CD14-positive monocyte (primary cell): ENCODE data around the gene SPAG16. TPM values are rescaled to one million over a fixed set of nuclear protein-coding genes. Genes with fewer than 3 reads are reported as not detected.

ENCODE experiments used
- DNase-seq, 3 donors: peaks; one replicate each; pipeline ENCODE4 v3.0.0-alpha.2; 2011 to 2022
- H2AFZ ChIP-seq: 2 replicates; pipeline ENCODE4 v1.6.0; 2012; ENCODE audit warnings: mild to moderate bottlenecking, low read depth, low read length, inconsistent platforms; ENCODE audit not compliant: insufficient read depth, poor library complexity, severe bottlenecking
- H3K27ac ChIP-seq, 2 donors: 1 replicate in 1 of 2; 2 replicates in 1 of 2; pipeline ENCODE4 v1.5.1; 2012 to 2013; ENCODE audit warnings: low read length in 2 of 2, control low read depth in 1 of 2, inconsistent platforms in 1 of 2, low read depth in 1 of 2, mild to moderate bottlenecking in 1 of 2
- H3K27me3 ChIP-seq, 2 donors: one replicate each; pipeline versions ENCODE4 v1.6.0 to v1.6.1; 2011 to 2013; ENCODE audit warnings: low read length in 2 of 2; ENCODE audit not compliant: control insufficient read depth in 2 of 2, insufficient read depth in 2 of 2
- H3K36me3 ChIP-seq, 2 donors: replicated peaks in 1 of 2; 1 replicate in 1 of 2; 2 replicates in 1 of 2; pipeline versions ENCODE4 v1.5.1 to v1.6.1; 2012 to 2013; ENCODE audit warnings: low read length in 2 of 2, control low read depth in 1 of 2, inconsistent platforms in 1 of 2, mild to moderate bottlenecking in 1 of 2; ENCODE audit not compliant: insufficient read depth in 2 of 2, control insufficient read depth in 1 of 2
- H3K4me1 ChIP-seq, 2 donors: 1 replicate in 1 of 2; 2 replicates in 1 of 2; pipeline versions ENCODE4 v1.5.1 to v1.6.1; 2012 to 2013; ENCODE audit warnings: low read length in 2 of 2, control low read depth in 1 of 2, inconsistent platforms in 1 of 2, mild to moderate bottlenecking in 1 of 2, moderate library complexity in 1 of 2; ENCODE audit not compliant: insufficient read depth in 2 of 2, control insufficient read depth in 1 of 2
- H3K4me2 ChIP-seq: replicated peaks from 2 replicates; pipeline ENCODE3; 2012; ENCODE audit warnings: low read length, moderate library complexity, mild to moderate bottlenecking; ENCODE audit not compliant: poor library complexity, severe bottlenecking; ENCODE audit errors: extremely low read depth
- H3K4me3 ChIP-seq, 3 experiments: fragments of 200-600 bp in 1 of 3; sonication (generic) in 1 of 3; replicated peaks in 1 of 3; 1 replicate in 2 of 3; 2 replicates in 1 of 3; pipeline ENCODE4 v1.5.1; 2011 to 2013; ENCODE audit warnings: low read length in 3 of 3, mild to moderate bottlenecking in 3 of 3, control low read depth in 2 of 3, low read depth in 2 of 3, inconsistent platforms in 1 of 3, moderate library complexity in 1 of 3
- H3K79me2 ChIP-seq: 2 replicates; pipeline ENCODE4 v1.6.0; 2012; ENCODE audit warnings: mild to moderate bottlenecking, control low read depth, inconsistent platforms, low read length, moderate library complexity; ENCODE audit not compliant: insufficient read depth
- H3K9ac ChIP-seq: 2 replicates; pipeline ENCODE4 v1.6.0; 2017; ENCODE audit warnings: low read length, mild to moderate bottlenecking; ENCODE audit not compliant: insufficient read depth, poor library complexity, severe bottlenecking
- H3K9me3 ChIP-seq, 2 donors: replicated peaks in 1 of 2; 1 replicate in 1 of 2; 2 replicates in 1 of 2; pipeline versions ENCODE4 v1.5.1 to v1.6.1; 2012 to 2013; ENCODE audit warnings: low read length in 2 of 2, control low read depth in 1 of 2; ENCODE audit not compliant: control insufficient read depth in 1 of 2, insufficient read depth in 1 of 2
- H4K20me1 ChIP-seq: 2 replicates; pipeline ENCODE4 v1.6.0; 2012; ENCODE audit warnings: mild to moderate bottlenecking, low read length, control low read depth, moderate library complexity; ENCODE audit not compliant: insufficient read depth
- H3K27ac Mint-ChIP-seq, 7 donors: one replicate each; pipeline ENCODE4 v1.8.0; 2020; ENCODE audit warnings: mild to moderate bottlenecking in 7 of 7, mixed read lengths in 7 of 7, moderate library complexity in 6 of 7, inconsistent platforms in 2 of 7
- H3K27me3 Mint-ChIP-seq, 3 donors: one replicate each; pipeline ENCODE4 v1.8.0; 2021 to 2022; ENCODE audit warnings: low read depth in 3 of 3, mild to moderate bottlenecking in 3 of 3, mixed read lengths in 3 of 3, moderate library complexity in 3 of 3, inconsistent platforms in 1 of 3
- H3K36me3 Mint-ChIP-seq, 2 donors: one replicate each; pipeline ENCODE4 v1.8.0; 2020; ENCODE audit warnings: mixed read lengths in 2 of 2, inconsistent platforms in 1 of 2, mild to moderate bottlenecking in 1 of 2
- H3K4me1 Mint-ChIP-seq: one replicate; pipeline ENCODE4 v1.8.0; 2020; ENCODE audit warnings: mild to moderate bottlenecking, mixed read lengths
- H3K4me3 Mint-ChIP-seq, 2 donors: one replicate each; pipeline ENCODE4 v1.8.0; 2020; ENCODE audit warnings: mild to moderate bottlenecking in 2 of 2, mixed read lengths in 2 of 2, moderate library complexity in 1 of 2
- H3K9me3 Mint-ChIP-seq, 7 donors: one replicate each; pipeline ENCODE4 v1.8.0; 2020 to 2022; ENCODE audit warnings: mixed read lengths in 7 of 7, mild to moderate bottlenecking in 6 of 7, moderate library complexity in 6 of 7, inconsistent platforms in 2 of 7
- WGBS: methylation state at CpG from one replicate; pipeline ENCODE4 v1.1.5; 2013; ENCODE audit warnings: missing lambda C conversion rate; ENCODE audit not compliant: insufficient coverage; 5-methylcytosine and 5-hydroxymethylcytosine counted together
- intact Hi-C, 2 donors: fragments of 100-400 bp; cut with micrococcal nuclease; formaldehyde crosslinking; loops; one replicate each; pipeline versions ENCODE4 v1.15.0 to v1.15.1; 2023
- polyA plus RNA-seq, 3 donors: library from polyadenylated mRNA; depleted of rRNA in 1 of 3; unstranded in 2 of 3; stranded (reverse) in 1 of 3; fragments of 300-500 nt in 2 of 3; fragments of >200 nt in 1 of 3; fragmentation: Illumina TruSeq in 2 of 3; gene quantifications; 1 replicate in 2 of 3; 2 replicates in 1 of 3; pipeline ENCODE4 v1.2.3, GENCODE V29; 2012 to 2021
- TF ChIP-seq, protein P1 (sequence below): fragments of 200-600 bp; IDR thresholded peaks from one replicate; pipeline ENCODE4 v1.8.0; 2022; ENCODE audit warnings: antibody characterized with exemption, mild to moderate bottlenecking

SPAG16 gene
- polyA plus RNA-seq, 3 donors: 0.12 to 0.30 TPM; not detected in 1

- Histone ChIP-seq H3K27ac (no peak overlapping the region), H4K20me1 (no peaks in the 10 kb centered on the region), H3K27me3 (no peaks in the 10 kb centered on the region), H3K79me2 (no peaks in the 10 kb centered on the region), H3K9ac (no peak overlapping the region), H3K4me3 (no peak overlapping the region), H3K4me2 (no peak overlapping the region), H3K4me1 (no peaks in the 10 kb centered on the region), H3K9me3 (no peaks in the 10 kb centered on the region), H3K36me3 (no peaks in the 10 kb centered on the region), H2AFZ (no peak overlapping the region)
- no peaks in the 10 kb centered on the region for H3K4me1 Mint-ChIP-seq
- WGBS: 80% methylated on average over 1 of the region's 2 CpGs
- intact Hi-C loops: no loop called here
- no peak overlapping the region for H3K4me3 Mint-ChIP-seq
- peaks cover 0 to 2% (median 2%) of the 10 kb centered on the region in 3 donors for H3K27me3 Mint-ChIP-seq
- H3K9me3 Mint-ChIP-seq: peaks cover 0 to 2% (median 0%) of the 10 kb centered on the region in 7 donors
- H3K36me3 Mint-ChIP-seq: no peaks in the 10 kb centered on the region
- no peak overlapping the region for H3K27ac Mint-ChIP-seq
- TF ChIP-seq, protein P1, sequence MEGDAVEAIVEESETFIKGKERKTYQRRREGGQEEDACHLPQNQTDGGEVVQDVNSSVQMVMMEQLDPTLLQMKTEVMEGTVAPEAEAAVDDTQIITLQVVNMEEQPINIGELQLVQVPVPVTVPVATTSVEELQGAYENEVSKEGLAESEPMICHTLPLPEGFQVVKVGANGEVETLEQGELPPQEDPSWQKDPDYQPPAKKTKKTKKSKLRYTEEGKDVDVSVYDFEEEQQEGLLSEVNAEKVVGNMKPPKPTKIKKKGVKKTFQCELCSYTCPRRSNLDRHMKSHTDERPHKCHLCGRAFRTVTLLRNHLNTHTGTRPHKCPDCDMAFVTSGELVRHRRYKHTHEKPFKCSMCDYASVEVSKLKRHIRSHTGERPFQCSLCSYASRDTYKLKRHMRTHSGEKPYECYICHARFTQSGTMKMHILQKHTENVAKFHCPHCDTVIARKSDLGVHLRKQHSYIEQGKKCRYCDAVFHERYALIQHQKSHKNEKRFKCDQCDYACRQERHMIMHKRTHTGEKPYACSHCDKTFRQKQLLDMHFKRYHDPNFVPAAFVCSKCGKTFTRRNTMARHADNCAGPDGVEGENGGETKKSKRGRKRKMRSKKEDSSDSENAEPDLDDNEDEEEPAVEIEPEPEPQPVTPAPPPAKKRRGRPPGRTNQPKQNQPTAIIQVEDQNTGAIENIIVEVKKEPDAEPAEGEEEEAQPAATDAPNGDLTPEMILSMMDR: no peak
- no peak for DNase-seq
Observed at GRCh38 chr2:214079032-214079431, 794.8 kb downstream of the SPAG16 start.

DNA sequence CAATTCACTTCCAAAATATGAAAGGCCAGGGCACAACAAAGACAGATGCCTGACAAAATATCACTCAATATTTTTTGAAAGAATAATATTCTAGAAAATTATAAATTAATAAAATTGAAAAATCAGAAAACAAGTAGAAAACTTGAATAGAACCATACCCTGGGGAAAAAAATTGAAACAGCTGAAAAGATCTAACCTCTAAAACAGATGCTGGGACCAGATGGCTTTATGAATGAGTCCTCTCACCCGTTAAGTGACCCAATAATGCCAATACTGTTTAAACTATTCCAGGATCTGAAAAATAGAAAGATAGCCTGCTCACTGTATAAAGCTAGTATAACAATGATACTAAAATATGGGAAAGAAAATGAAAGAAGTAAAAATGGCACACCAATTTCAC, 804.3 kb downstream of the SPAG16 start:
- TF ChIP-seq, protein P1: no peak
- intact Hi-C loops: no loop called here
- no peak overlapping the region for H3K27ac Mint-ChIP-seq
- no peak overlapping the region for H3K4me3 ChIP-seq
- DNase-seq: no peak
- H3K27me3 ChIP-seq: no peaks in the 10 kb centered on the region
- no peaks in the 10 kb centered on the region for H3K4me1 ChIP-seq
- no peak overlapping the region for H3K9ac ChIP-seq
- H3K27ac ChIP-seq: no peak overlapping the region
- no peaks in the 10 kb centered on the region for H3K79me2 ChIP-seq
- H4K20me1 ChIP-seq: no peaks in the 10 kb centered on the region
- H3K36me3 ChIP-seq: no peaks in the 10 kb centered on the region
- no peak overlapping the region for H3K4me2 ChIP-seq
- no peak overlapping the region for H3K4me3 Mint-ChIP-seq
- no peaks in the 10 kb centered on the region for H3K36me3 Mint-ChIP-seq
- H2AFZ ChIP-seq: no peak overlapping the region
- H3K4me1 Mint-ChIP-seq: no peaks in the 10 kb centered on the region
- no peaks in the 10 kb centered on the region for H3K27me3 Mint-ChIP-seq
- H3K9me3 Mint-ChIP-seq: peaks cover 0 to 2% (median 0%) of the 10 kb centered on the region in 7 donors
- H3K9me3 ChIP-seq: no peaks in the 10 kb centered on the region
- no CpG with 5 or more reads among the region's 1 CpG for WGBS
